Activated gamma-delta T cell treated with anti-CD3 and anti-CD28 coated beads, Interleukin-2, amount 50 U/mL, for 16 hours (primary cell): ENCODE data around the gene ZNF625.
"Not testable (repeated sequence)": the region's sequence is repeated elsewhere in the genome, so short reads cannot be mapped to it uniquely, and the experiment has no call there.

Experiments
- DNase-seq: peaks from one replicate; pipeline ENCODE4 v3.0.0-alpha.2; 2020; ENCODE audit warnings: low read depth

The ZNF625 gene

DNA sequence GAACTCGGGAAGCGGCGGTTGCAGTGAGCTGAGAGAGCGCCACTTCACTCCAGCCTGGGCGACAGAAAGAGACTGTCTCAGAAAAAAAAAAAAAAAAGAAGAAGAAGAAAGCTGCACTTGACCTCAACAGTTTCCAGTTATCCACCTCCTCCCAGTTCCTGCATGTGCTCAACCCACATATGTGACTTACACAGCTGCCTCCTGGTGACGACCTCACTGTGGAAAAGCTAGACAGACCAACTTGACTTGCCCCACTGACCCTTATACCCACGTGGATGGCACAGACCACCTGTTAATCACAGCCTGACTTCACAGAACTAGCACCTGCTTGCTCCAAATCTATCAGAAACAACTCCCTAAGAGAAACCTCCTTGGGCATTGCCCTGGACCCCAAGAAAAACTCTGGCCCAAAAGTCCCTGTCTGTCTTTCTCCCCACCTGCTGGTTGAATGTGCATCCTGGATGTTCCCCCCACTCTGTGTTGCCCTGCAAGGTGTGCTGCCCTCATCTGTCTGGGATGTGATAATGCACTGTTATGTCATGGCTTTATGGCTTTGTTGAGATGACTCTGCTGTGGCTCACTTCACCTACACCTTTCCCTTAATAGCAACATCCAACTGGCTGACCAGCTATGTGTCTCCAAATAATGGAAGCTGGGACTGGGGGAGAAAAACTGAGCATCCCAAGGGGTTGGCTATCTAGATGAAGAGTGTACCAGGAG is 19.2 kb downstream of the ZNF625 start:
- DNase-seq: no peak

- DNase-seq: no peak
Observed at GRCh38 chr19:12133069-12133468, 23.5 kb downstream of the ZNF625 start.

GRCh38 chr19:12126707-12127106 is 29.8 kb downstream of the ZNF625 start:
- no peak for DNase-seq

- DNase-seq: no peak
Observed at GRCh38 chr19:12117201-12117970, 39.1 kb downstream of the ZNF625 start.

DNA sequence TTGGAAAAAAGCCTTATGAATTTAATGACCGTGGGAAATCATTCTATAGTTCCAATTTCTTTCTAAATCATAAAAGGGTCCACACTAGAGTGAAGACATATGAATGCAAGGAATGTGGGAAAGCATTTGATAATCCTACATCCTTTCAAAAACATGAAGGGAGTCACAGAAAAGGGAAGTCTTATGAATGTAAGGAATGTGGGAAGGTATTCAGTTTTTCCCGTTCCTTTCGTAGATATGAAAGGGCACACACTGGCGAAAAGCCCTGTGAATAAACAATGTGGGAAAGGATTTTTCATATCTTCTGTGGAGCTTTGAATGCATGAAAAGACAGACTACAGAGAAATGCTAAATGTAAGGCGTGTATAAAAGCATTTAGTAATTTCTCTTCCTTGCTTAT is 43.4 kb downstream of the ZNF625 start:
- DNase-seq: no peak

GRCh38 chr19:12112701-12113100 is 43.8 kb downstream of the ZNF625 start:
- DNase-seq: no peak

GRCh38 chr19:12111943-12112637 is 44.4 kb downstream of the ZNF625 start:
- no peak for DNase-seq

DNA sequence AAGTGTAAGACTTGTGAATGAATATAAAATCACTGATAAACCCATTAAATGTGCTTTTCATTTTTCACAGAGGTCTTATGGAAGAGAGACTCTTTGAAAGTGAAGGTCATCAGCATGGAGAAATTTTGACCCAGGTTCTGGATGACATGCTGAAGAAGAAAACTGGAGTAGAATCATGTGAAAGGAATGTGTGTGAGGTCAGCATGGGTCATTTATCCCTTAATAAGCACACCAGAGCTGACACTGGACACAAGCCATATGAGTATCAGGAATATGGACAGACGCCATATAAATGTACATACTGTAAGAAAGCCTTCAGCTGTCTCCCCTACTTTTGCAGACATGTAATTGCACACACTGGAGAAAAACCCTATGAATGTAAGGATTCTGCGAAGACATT is 45.4 kb downstream of the ZNF625 start:
- no peak for DNase-seq

- not testable (repeated sequence) for DNase-seq
Observed at GRCh38 chr19:12103909-12104308, 52.6 kb downstream of the ZNF625 start.

GRCh38 chr19:12098040-12098439 is 58.5 kb downstream of the ZNF625 start:
- no peak for DNase-seq

DNA sequence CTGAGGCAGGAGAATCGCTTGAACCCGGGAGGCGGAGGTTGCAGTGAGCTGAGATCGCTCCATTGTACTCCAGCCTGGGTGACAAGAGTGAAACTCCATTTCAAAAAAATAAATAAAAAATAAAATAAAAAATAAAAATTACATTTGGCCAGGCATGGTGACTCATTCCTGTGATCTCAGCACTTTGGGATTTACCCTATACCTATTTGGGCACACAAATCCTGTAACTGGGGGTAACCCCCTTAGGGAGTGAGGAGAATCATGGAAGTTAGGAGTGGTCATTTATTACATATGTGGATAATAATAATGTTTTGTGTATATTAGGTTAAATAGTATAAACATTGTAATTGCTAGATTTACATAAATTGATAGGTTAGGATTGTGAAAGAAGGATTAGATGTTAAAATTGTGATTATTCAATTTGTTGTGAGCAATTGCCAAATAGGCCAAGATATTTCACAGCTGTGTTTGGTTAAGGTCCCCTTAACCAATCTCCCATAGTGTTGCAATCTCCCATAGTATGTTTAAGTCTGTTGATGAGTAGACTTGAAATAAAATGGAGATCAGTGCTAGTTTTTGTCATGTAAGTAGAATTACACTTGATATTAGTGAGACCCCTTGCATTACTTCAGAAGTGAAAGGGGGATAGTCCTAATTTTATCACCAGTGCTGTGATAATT is 61.3 kb downstream of the ZNF625 start:
- DNase-seq: no peak
